Adrenal gland (tissue), 12 donors: Measurements from ENCODE around the gene C21orf58. TPM values are rescaled to one million over a fixed set of nuclear protein-coding genes. Genes with fewer than 3 reads are reported as not detected.
A peak's percentile ranks its signal among the peaks of the same experiment; 100 is the strongest.

Experiments
- DNase-seq, 7 donors: peaks; one replicate each; pipeline ENCODE4 v3.0.0-alpha.2; 2019 to 2020
- H3K27ac ChIP-seq, 5 donors: fragments of 200-600 bp; sonication (generic) in 4 of 5; 1 replicate in 3 of 5; 2 replicates in 2 of 5; pipeline versions ENCODE4 v1.5.1 to v1.8.0; 2016 to 2020; ENCODE audit warnings: mild to moderate bottlenecking in 1 of 5
- H3K27me3 ChIP-seq: fragments of 200-600 bp; 2 replicates; pipeline ENCODE4 v1.8.0; 2021
- H3K36me3 ChIP-seq, 2 donors: fragments of 200-600 bp; replicated peaks in 1 of 2; 1 replicate in 1 of 2; 2 replicates in 1 of 2; pipeline versions ENCODE4 v1.5.1 to v1.8.0; 2018 to 2022
- H3K4me1 ChIP-seq, 2 donors: fragments of 200-600 bp; replicated peaks in 1 of 2; 1 replicate in 1 of 2; 2 replicates in 1 of 2; pipeline versions ENCODE4 v1.5.1 to v1.8.0; 2018 to 2021
- H3K4me3 ChIP-seq, 4 donors: fragments of 200-600 bp; sonication (generic) in 3 of 4; one replicate each; pipeline ENCODE4 v1.5.1; 2016 to 2018
- H3K9me3 ChIP-seq, 3 donors: fragments of 200-600 bp; sonication (generic) in 1 of 3; replicated peaks in 1 of 3; 1 replicate in 2 of 3; 2 replicates in 1 of 3; pipeline versions ENCODE4 v1.5.1 to v1.8.0; 2016 to 2021
- CTCF ChIP-seq, 6 experiments: fragments of 450-650 bp in 4 of 6; fragments of 200-600 bp in 2 of 6; sonication (generic) in 1 of 6; IDR thresholded peaks; 1 replicate in 5 of 6; 2 replicates in 1 of 6; pipeline versions ENCODE4 v1.5.1 to v1.8.0; 2016 to 2021; ENCODE audit warnings: antibody characterized with exemption in 6 of 6, mild to moderate bottlenecking in 2 of 6, moderate library complexity in 1 of 6
- POLR2A ChIP-seq, 2 donors: fragments of 450-650 bp; IDR thresholded peaks; one replicate each; pipeline ENCODE4 v1.6.1; 2017; ENCODE audit warnings: antibody characterized with exemption in 2 of 2, mild to moderate bottlenecking in 2 of 2, moderate library complexity in 1 of 2
- WGBS, 4 donors: extraction: QIAGEN DNeasy Blood & Tissue Kit in 2 of 4; methylation state at CpG; one replicate each; pipeline versions ENCODE4 v1.1.5 to v1.1.7; 2013 to 2017; 5-methylcytosine and 5-hydroxymethylcytosine counted together
- intact Hi-C, 2 donors: fragments of 100-400 bp; cut with DNase I; formaldehyde crosslinking; loops; one replicate each; pipeline versions ENCODE4 v1.14.1 to v1.15.0; 2022 to 2023
- polyA plus RNA-seq, 3 donors: library from polyadenylated mRNA; stranded (reverse); fragments of 200-250 nt in 2 of 3; fragments of 350-450 nt in 1 of 3; fragmentation: Illumina TruSeq in 1 of 3; extraction: RNeasy Lipid Tissue Mini Kit (QIAGEN cat#74804) in 1 of 3; gene quantifications; one replicate each; pipeline ENCODE4 v1.2.3, GENCODE V29; 2013 to 2014
- total RNA-seq, 9 donors: library from RNA; depleted of rRNA in 4 of 9; stranded (reverse); fragments of >200 nt in 4 of 9; fragments of 120-200 nt in 1 of 9; fragmentation: NEBNext Ultra II Directional in 1 of 9; extraction: Animal tissue kit (Norgen Biotek cat#: 25700) in 1 of 9; gene quantifications; one replicate each; pipeline versions ENCODE4 v1.1.0 to v1.2.4, GENCODE V29; 2013 to 2023
- donor health status: healthy with polysubstance abuse.
- donor health status: Bipolar disorder and iron deficiency.
- donor health status: DM: yes; HTN: yes; CAD: no.
- donor health status: DM: no; HTN: no; CAD: no.
- donor health status: DM: no; HTN: no; CAD: no.
- donor health status: DM: yes; HTN: yes; CAD: no.

C21orf58 gene
- total and polyA plus RNA-seq, 12 donors, result 0.46 to 15.0 (median 2.3) TPM

DNA sequence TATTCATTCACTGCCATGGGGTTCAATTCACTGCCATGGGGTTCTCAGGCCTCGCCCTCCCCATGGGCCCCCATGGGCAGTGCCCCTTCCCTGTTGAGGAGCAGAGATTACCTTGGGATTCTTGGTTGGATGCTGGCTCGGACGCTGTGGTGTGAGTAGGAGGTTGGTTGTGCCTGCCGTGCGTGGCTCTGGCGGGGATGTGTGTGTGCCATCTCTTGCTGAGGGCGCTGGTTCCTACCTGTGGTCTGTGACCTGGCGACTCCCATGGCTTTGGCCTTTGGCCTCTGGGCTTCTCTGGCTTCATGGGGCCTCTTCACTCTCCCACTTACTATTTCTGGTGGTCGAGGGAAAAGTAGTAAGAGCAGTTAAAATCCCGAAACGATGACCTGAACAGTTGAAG lies 42.4 kb upstream of the C21orf58 start:
- no peak for TF ChIP-seq POLR2A (IDR thresholded peaks at IDR 0.05)
- no peak for TF ChIP-seq CTCF (IDR thresholded peaks at IDR 0.05)
- WGBS, 4 donors, result 92 to 97% (median 95%) methylated on average over 11 of the region's 11 CpGs
- Histone ChIP-seq H3K27ac (no peak overlapping the region), H3K36me3 (peaks cover 0 to 55% of the 10 kb centered on the region in 2 donors), H3K4me3 (no peak overlapping the region), H3K4me1 (peaks cover 4 to 11% of the 10 kb centered on the region in 2 donors), H3K27me3 (no peaks in the 10 kb centered on the region), H3K9me3 (no peaks in the 10 kb centered on the region)
- DNase-seq, result no peak
- intact Hi-C loops, result no loop called here

DNA sequence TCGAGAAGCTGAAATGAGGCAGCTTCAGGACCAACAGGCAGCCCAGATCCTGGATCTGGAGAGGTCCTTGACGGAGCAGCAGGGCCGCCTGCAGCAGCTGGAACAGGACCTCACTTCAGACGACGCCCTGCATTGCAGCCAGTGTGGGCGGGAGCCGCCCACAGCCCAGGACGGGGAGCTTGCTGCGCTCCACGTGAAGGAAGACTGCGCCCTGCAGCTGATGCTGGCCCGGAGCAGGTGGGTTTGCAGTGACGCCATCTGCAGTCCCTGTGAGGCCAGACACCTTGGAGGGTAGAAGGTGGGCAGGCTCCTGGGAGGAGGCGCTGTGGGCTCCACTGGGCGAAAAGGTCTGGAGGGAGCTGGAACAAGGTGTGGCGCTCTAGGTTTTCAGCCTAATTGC lies 40.0 kb upstream of the C21orf58 start:
- WGBS, 4 donors, result 93 to 96% (median 94%) methylated on average over 6 to 16 of the region's 16 CpGs
- Histone ChIP-seq H3K4me1 (peaks cover 4 to 11% of the 10 kb centered on the region in 2 donors), H3K4me3 (no peak overlapping the region), H3K27me3 (no peaks in the 10 kb centered on the region), H3K9me3 (no peaks in the 10 kb centered on the region), H3K27ac (no peak overlapping the region), H3K36me3 (peaks cover 0 to 57% of the 10 kb centered on the region in 2 donors)
- intact Hi-C loops, result no loop called here
- no peak for DNase-seq
- TF ChIP-seq CTCF (IDR thresholded peaks at IDR 0.05) (no peak), POLR2A (IDR thresholded peaks at IDR 0.05) (no peak)

DNA sequence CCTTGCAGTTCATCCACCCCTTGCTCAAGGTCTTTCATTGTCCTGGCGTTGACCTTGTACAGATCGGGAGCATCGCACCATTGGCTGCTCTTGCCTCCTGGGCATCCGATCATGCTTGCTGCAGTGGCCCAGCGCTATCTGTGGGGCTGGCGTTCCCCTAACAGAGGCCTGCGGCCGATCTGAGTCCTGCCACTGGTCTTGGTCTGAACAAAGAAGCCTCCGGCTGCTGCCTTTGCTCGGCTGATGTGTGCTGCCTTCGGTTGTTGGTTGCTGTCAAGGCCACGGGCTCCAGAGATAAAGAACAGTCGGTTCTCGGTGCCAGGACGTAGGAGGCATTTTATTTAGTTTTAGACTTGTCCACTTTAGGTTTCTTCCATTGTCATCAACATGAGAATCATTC lies 39.3 kb upstream of the C21orf58 start:
- no peak overlapping the region for H3K4me3 ChIP-seq
- peaks cover 4 to 11% of the 10 kb centered on the region in 2 donors for H3K4me1 ChIP-seq
- peak in 6 of 7 donors; percentile 66 to 80 (median 70) for DNase-seq
- peaks cover 0 to 57% of the 10 kb centered on the region in 2 donors for H3K36me3 ChIP-seq
- peak overlapping the region in 3 of 5 donors; percentile 9 to 36 (median 19) for H3K27ac ChIP-seq
- H3K9me3 ChIP-seq, result no peaks in the 10 kb centered on the region
- intact Hi-C loops, result no loop called here
- TF ChIP-seq CTCF (IDR thresholded peaks at IDR 0.05), result peak in 1 of 6 experiments; percentile 6
- no peak for TF ChIP-seq POLR2A (IDR thresholded peaks at IDR 0.05)
- H3K27me3 ChIP-seq, result no peaks in the 10 kb centered on the region
- 38 to 80% (median 48%) methylated on average over 14 to 15 of the region's 15 CpGs for WGBS, 4 donors

GRCh38 chr21:46361935-46362334 lies 38.3 kb upstream of the C21orf58 start:
- no peak overlapping the region for H3K27ac ChIP-seq
- no peak overlapping the region for H3K4me3 ChIP-seq
- H3K27me3 ChIP-seq, result no peaks in the 10 kb centered on the region
- 68 to 81% (median 74%) methylated on average over 8 to 10 of the region's 10 CpGs for WGBS, 4 donors
- H3K36me3 ChIP-seq, result peaks cover 0 to 56% of the 10 kb centered on the region in 2 donors
- no peaks in the 10 kb centered on the region for H3K9me3 ChIP-seq
- intact Hi-C loops, result no loop called here
- H3K4me1 ChIP-seq, result peaks cover 4 to 11% of the 10 kb centered on the region in 2 donors
- DNase-seq, result no peak
- TF ChIP-seq POLR2A (IDR thresholded peaks at IDR 0.05), result no peak
- TF ChIP-seq CTCF (IDR thresholded peaks at IDR 0.05), result no peak
